CD4-positive, alpha-beta T cell treated with Interferon gamma for 1 hour (primary cell): ENCODE measurements around the gene PRTG.
"Not testable (repeated sequence)": the region's sequence is repeated elsewhere in the genome, so short reads cannot be mapped to it uniquely, and the experiment has no call there.

ENCODE experiments used
- DNase-seq: peaks from one replicate; pipeline ENCODE4 v3.0.0-alpha.2; 2020

PRTG gene

DNA sequence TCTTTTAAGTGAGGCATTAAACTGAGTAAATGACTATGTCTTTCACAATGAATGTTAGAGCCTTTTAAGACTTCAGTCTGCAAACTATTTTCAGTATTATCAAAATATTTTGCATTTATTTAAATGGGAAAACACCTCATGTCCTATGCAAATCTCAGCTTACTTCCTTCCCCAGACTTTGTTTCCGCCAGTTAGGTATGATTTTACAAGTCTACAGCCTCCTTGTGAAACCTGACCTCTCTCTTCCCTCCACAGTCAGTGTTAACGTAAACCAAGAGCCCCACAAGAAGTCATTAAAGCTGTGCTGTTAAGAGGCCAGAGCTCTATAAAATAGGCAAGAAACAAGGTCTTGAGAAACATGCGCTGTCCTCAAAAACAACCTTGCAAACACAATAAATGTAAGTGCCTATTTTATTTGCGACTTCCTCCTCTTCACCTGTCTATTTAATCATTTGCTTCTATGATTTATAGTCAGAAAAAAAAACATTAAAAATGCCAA is 48.3 kb downstream of the PRTG start:
- no peak for DNase-seq

GRCh38 chr15:55693116-55693515 is 49.8 kb downstream of the PRTG start:
- not testable (repeated sequence) for DNase-seq

- DNase-seq: no peak
Measured at GRCh38 chr15:55687792-55688191, 55.2 kb downstream of the PRTG start.

- DNase-seq: no peak
Measured at GRCh38 chr15:55685286-55685685, 57.7 kb downstream of the PRTG start.

DNA sequence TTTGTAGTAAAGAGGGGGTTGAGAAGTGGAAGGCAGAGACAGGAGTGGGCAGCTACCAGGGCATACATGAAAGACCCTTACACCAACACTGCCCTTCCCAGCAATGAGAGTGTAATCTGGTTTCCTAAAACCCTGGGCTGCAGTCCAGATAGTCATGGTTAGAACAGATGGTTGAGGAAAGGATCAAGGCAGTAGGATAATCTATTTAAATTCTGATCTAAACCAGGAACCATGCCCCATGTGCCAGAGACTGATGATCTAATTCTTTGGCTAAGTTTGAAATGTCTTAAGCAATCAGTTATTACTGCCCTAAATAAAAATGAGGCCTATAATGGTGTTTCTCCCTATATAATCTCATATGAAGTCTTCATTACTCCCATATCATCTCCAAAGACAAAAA is 59.6 kb downstream of the PRTG start:
- DNase-seq: no peak

DNA sequence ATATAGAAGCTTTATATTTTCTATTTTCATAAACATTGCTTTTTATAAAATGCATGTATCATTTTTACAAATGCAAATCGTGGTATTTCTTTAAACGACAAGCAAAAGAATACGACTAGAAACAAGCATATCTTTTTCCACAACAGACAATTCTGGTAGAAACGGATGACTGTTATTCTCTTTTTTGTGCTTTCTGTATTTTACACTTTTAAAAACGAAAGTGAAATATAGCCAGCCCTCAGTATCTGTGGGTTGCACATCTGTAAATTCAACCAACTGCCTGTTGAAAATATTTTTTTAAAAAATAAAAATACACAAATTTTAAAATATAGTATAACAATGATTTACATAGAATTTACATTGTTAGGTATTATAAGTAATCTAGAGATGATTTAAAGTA is 61.3 kb downstream of the PRTG start:
- no peak for DNase-seq

GRCh38 chr15:55676507-55676906 is 66.4 kb downstream of the PRTG start:
- DNase-seq: no peak

DNA sequence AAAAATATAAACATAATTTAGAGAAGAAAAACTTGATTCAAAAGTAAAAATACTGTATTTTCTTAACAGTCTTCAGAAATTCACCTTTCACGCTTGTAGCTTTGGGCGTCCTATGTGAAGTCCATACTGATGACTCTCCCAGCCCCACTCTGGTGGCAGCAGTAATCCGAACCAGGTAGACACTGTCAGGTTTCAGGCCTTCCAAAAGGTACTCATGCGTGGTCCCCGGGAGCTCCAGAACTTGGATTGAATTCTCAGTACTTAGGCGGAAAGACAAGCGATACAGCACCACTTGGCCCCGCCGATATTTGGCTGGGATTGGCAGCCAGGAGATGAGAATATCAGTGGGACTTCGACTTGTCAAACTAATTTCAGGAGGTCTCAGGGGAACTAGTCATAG is 69.7 kb downstream of the PRTG start:
- no peak for DNase-seq

DNA sequence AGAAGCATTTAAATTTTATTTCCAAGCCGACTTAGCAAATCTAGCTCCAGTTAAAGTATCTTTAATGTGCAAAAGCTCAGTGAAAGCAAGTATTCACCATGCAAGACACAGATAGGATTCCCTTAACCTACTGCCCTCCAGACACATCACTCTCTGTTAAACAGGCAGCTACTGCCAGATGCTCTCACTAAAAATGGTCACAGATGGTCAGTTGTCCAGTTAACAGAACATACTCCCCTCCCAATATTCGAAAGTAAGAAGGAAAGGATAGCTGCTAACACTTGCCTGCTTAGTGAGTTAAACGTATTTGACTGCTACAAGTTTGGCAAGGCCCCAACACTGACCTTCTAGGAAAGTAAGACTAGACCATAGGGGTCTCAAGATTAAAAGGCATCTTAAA is 73.7 kb downstream of the PRTG start:
- no peak for DNase-seq

DNA sequence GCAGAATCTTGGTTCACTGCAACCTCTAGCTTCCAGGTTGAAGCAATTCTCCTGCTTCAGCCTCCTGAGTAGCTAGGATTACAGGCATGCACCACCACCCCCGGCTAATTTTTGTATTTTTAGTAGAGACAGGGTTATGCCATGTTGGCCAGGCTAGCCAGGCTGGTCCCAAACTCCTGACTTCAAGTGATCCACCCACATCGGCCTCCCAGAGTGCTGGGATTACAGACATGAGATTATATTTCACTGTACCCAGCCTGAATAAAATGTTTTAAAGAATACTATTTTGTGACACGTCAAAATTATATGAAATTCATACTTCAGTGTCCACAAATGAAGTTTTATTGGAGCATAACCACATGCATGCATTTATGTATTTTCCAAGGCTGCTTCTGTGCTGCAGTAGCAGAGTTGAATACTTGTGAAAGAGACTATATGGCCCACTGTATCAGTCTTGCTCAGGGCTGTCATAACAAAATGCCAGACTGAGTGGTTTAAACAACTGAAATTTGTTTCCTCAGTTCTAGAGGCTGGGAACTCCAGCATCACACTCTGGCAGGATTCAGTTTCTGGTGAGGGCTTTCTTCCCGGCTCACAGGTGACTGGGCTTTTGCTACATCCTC is 77.2 kb downstream of the PRTG start:
- DNase-seq: no peak

- DNase-seq: no peak
Measured at GRCh38 chr15:55661428-55661827, 81.5 kb downstream of the PRTG start.

GRCh38 chr15:55660153-55660552 is 82.8 kb downstream of the PRTG start:
- DNase-seq: no peak

GRCh38 chr15:55659481-55659880 is 83.5 kb downstream of the PRTG start:
- DNase-seq: no peak

DNA sequence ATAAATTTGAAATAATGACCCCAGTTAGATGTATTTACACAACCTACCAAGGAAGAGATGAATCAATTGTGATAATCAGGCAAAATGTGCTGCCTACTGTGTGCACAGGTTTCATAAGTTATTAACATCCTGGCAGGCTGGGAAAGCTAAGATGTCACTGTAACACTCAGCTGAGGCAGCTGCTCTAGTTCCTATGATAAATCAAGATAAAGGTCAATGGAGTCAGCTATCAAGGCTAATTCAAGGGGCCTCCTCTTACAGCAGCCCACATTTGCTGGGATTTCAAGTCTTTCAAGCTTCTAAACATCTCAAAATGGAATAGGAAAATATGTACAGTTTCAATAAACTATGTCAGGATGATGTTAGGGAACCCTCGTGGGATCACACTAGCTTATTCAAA is 84.1 kb downstream of the PRTG start:
- no peak for DNase-seq

DNA sequence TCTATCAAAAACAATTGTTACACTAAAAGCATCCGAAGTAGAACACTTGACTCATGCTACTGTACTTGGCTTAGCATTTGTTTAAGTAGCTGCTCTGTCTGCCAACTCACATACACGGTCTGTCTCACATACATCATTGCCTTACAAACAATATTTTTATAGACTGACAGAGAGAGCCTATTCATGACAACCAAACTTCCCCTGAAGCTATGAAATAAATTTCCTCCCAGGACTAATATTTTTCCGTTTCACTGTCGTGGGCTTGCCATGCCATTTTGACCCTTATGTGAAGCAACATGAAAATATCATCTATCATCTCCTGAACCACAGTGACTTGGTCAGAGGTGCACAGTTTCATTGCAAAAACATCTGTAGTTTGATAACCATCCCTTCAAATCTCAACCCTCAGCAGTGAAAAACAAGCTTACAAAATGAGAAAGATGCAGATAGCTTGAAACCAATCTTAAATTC is 88.4 kb downstream of the PRTG start:
- DNase-seq: no peak

- DNase-seq: no peak
Measured at GRCh38 chr15:55652909-55653495, 90.0 kb downstream of the PRTG start.

GRCh38 chr15:55652359-55652758 is 90.6 kb downstream of the PRTG start:
- no peak for DNase-seq

- no peak for DNase-seq
Measured at GRCh38 chr15:55649058-55649423, 93.9 kb downstream of the PRTG start.

DNA sequence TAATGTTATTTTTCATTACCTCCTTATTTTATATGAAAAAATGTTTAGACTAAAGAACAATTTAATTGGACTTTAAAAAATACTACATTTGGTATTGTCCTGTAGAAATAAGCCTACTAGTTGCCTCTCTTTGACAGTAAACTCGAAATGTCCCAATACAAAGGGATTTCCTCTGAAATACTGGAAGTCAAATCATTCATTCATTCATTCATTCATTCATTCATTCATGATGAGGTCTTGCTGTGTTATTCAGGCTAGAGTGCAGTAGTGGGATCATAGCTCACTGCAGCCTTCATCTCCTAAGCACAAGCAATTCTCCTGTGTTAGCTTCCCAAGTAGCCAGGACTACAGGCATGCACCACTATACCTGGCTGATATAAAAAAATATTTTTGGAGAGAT is 104.2 kb downstream of the PRTG start:
- no peak for DNase-seq

DNA sequence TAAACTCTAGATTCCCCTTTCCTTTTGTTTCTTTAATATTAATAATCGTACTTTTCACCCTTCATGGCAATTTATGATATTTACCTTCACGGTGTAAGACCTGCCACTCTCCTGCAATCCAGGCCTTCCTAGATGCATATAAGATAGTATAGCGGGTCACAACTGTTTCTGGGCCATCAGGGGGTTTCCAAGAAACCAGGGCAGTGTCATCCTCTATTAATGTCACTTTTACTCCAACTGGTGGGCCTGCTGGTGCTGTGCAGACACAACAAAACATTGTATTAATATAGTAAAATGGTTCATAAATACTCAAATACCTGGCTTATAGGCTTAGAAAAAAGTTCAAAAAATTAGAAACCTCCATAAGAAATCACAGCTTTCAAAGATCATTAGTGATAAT is 105.9 kb downstream of the PRTG start:
- no peak for DNase-seq

DNA sequence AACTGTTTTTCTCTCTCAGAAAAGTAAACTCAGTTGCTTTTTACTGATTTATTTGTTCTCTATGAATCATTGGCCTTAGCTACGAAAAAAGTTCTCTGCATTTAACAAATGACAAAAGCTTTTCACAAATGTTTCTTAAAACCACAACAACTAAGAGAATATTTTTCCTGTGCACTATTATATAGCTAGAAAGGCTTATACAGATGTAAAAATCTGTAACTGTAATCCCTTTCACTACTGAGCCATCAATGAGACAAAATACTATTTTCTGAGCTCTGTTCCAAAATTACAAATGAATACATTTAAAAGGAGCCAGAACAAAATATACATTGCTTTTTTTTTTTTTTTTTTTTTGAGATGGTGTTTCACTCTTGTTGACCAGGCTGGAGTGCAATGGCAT is 109.2 kb downstream of the PRTG start:
- no peak for DNase-seq

GRCh38 chr15:55632434-55632833 is 110.5 kb downstream of the PRTG start:
- no peak for DNase-seq

DNA sequence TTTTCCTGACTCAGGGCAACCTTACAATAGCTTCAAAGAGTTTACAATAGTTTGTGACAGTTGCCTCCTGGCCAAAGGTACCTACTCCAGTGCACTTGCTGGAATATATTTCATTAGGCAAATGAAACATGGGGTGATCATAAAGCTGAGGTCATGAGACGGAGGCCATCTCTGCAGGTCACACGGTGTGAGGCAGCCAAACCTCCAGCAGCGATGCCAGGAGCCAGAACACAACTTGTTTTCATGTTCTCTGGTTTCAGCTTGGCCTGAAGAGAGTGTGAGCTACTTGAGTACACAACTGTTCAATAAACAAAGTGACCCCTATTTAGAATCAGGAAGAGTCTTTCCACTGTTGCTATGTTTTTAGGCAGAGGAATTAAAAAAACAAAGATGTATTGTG is 112.1 kb downstream of the PRTG start:
- DNase-seq: no peak

GRCh38 chr15:55628369-55628730 is 114.6 kb downstream of the PRTG start:
- no peak for DNase-seq

GRCh38 chr15:55627730-55628368 is 115.1 kb downstream of the PRTG start:
- DNase-seq: peak; percentile 2
